Lower leg skin (tissue), 3 donors: Measurements from ENCODE around the gene C19orf12.

Experiments used
- CTCF ChIP-seq, 3 donors: fragments of 450-650 bp; IDR thresholded peaks; one replicate each; pipeline ENCODE4 v1.5.1; 2016; ENCODE audit warnings: antibody characterized with exemption in 3 of 3, mild to moderate bottlenecking in 3 of 3, moderate library complexity in 2 of 3
- POLR2A ChIP-seq, 2 donors: fragments of 450-650 bp; IDR thresholded peaks; one replicate each; pipeline ENCODE4 v1.6.1; 2016 to 2017; ENCODE audit warnings: antibody characterized with exemption in 2 of 2, mild to moderate bottlenecking in 1 of 2, moderate library complexity in 1 of 2

DNA sequence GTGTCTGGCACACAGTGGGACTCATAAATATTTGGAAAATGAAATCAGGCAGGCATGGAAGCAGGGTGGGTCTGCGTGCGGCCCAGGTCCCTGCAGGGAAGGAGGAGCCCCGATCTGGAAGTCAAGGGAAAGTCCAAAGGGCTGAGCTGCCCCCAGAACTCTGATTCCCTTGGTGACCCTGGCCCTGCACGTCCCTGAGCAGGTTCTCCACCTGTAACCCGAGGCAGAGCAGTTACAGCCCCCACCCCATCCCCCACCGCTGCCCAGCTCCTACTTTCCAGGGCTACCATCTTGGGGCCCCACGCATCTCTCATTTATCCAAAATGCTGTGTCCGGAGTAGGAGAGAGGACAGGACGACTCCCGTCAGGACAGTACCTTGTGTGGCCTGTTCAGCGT, 47.7 kb downstream of the C19orf12 start:
- TF ChIP-seq CTCF (IDR thresholded peaks at IDR 0.05) (no peak), POLR2A (IDR thresholded peaks at IDR 0.05) (no peak)
